Liver (tissue), 5 donors: ENCODE data around the gene PPIL4. TPM values are rescaled to one million over a fixed set of nuclear protein-coding genes. Genes with fewer than 3 reads are reported as not detected.

Experiments used
- polyA plus RNA-seq, 2 donors: library from polyadenylated mRNA; stranded (reverse) in 1 of 2; unstranded in 1 of 2; fragments of 200-250 nt in 1 of 2; fragments of >200 nt in 1 of 2; fragmentation: Nextera tagmentation in 1 of 2; extraction: Ambion mirVana in 1 of 2; gene quantifications; one replicate each; pipeline versions ENCODE4 v1.2.1 to v1.2.3, GENCODE V29; 2013 to 2015
- small RNA-seq: library from RNA; depleted of rRNA; stranded (forward); fragments of <200 nt; gene quantifications from one replicate; pipeline ENCODE3, GENCODE V24; 2014
- total RNA-seq, 2 donors: library from RNA; depleted of rRNA; stranded (reverse); fragments of >200 nt; gene quantifications; one replicate each; pipeline ENCODE4 v1.2.3, GENCODE V29; 2014
- donor health status: healthy.
- donor health status: healthy.
- donor health status: healthy.

PPIL4 gene
- total and polyA plus RNA-seq, 4 donors = 6.4 to 13.1 (median 9.6) TPM

Small RNAs within 50 kb of the gene (small RNA-seq; reads per million reads assigned to genes)
- gene RF00410 (not detected), gene RNU7-3P (not detected)

Other genes with a start within 250 kb of the PPIL4 start
- gene TAB2, start 228.3 kb downstream of the PPIL4 start, total RNA-seq = 10 to 100 TPM; 23.9 to 25.6 TPM
- 10 to 100 TPM; 10.5 to 12.1 TPM for gene TAB2, start 228.3 kb downstream of the PPIL4 start, polyA plus RNA-seq
- 1 to 10 TPM in 1 of 2 donors, under 1 TPM in 1; 0.84 to 3.3 TPM for gene SUMO4, start 145.8 kb downstream of the PPIL4 start, total RNA-seq
- under 1 TPM in 1 of 2 donors, not detected in 1; 0.83 TPM for gene SUMO4, start 145.8 kb downstream of the PPIL4 start, polyA plus RNA-seq
- gene ZC3H12D, start 61.0 kb downstream of the PPIL4 start, total RNA-seq = 1 to 10 TPM; 1.4 TPM
- under 1 TPM; 0.07 to 0.27 TPM for gene ZC3H12D, start 61.0 kb downstream of the PPIL4 start, polyA plus RNA-seq
- 10 to 100 TPM; 20.1 to 22.7 TPM for gene GINM1, start 20.3 kb upstream of the PPIL4 start, total RNA-seq
- gene GINM1, start 20.3 kb upstream of the PPIL4 start, polyA plus RNA-seq = 10 to 100 TPM; 21.1 to 30.2 TPM
- gene KATNA1, start 102.7 kb upstream of the PPIL4 start, total RNA-seq = 10 to 100 TPM in 1 of 2 donors, 1 to 10 TPM in 1; 8.3 to 14.5 TPM
- gene KATNA1, start 102.7 kb upstream of the PPIL4 start, polyA plus RNA-seq = 1 to 10 TPM; 3.1 to 4.8 TPM
- 1 to 10 TPM; 8.3 to 9.2 TPM for gene LATS1, start 172.1 kb upstream of the PPIL4 start, total RNA-seq
- gene LATS1, start 172.1 kb upstream of the PPIL4 start, polyA plus RNA-seq = 1 to 10 TPM; 2.7 to 2.8 TPM
- 10 to 100 TPM; 16.2 to 18.5 TPM for gene NUP43, start 200.5 kb upstream of the PPIL4 start, total RNA-seq
- gene NUP43, start 200.5 kb upstream of the PPIL4 start, polyA plus RNA-seq = 1 to 10 TPM; 3.2 to 4.6 TPM
- gene PCMT1, start 203.7 kb upstream of the PPIL4 start, total RNA-seq = 10 to 100 TPM; 72.7 to 77.2 TPM
- 10 to 100 TPM; 56.8 to 78.8 TPM for gene PCMT1, start 203.7 kb upstream of the PPIL4 start, polyA plus RNA-seq